ENCODE data around the gene TRUB1. TPM values are rescaled to one million over a fixed set of nuclear protein-coding genes. Genes with fewer than 3 reads are reported as not detected.

TRUB1 gene
- total RNA-seq, 1 experiment from 2014 or later = 30.4 TPM

- BruUV-seq (replicated peaks) = no TSS peak
- Histone ChIP-seq H3K27ac (ENCODE audit: low read length) (no peak overlapping the region), H3K4me3 (ENCODE audit: low read depth in 2 of 2, low read length in 2 of 2) (no peak overlapping the region), H3K4me1 (ENCODE audit: control insufficient read depth, insufficient read depth, low read length) (no peaks in the 10 kb centered on the region), H3K27me3 (ENCODE audit: control insufficient read depth, insufficient read depth, low read length) (no peaks in the 10 kb centered on the region), H3K36me3 (ENCODE audit: control insufficient read depth, insufficient read depth, low read length) (no peaks in the 10 kb centered on the region), H3K9me3 (ENCODE audit: control insufficient read depth, insufficient read depth, low read depth, low read length) (no peaks in the 10 kb centered on the region)
- intact Hi-C loops (cut with micrococcal nuclease; ENCODE audit: unreplicated experiment) = no loop called here
- ChIA-PET POLR2A (no interaction called here), CTCF (interaction anchor here (0.6 to 0.7 kb wide), 3 partner anchors 8 to 1012 kb away, joined by 3 to 4 read pairs (median 3); no protein-coding TSS in a partner anchor)
- no peak for TF ChIP-seq TCF7L2 (IDR thresholded peaks at IDR 0.05; ENCODE audit: low read depth, low read length)
- DNase-seq (ENCODE audit: low read depth, low spot score) (no peak), ATAC-seq (no peak)
- in situ Hi-C loops (cut with HindIII; ENCODE audit: low pct_unique_long_range_greater_than_20kb, low sequenced_read_pairs) = no loop called here
Observed at GRCh38 chr10:115026056-115026745, 88.2 kb downstream of the TRUB1 start.

DNA sequence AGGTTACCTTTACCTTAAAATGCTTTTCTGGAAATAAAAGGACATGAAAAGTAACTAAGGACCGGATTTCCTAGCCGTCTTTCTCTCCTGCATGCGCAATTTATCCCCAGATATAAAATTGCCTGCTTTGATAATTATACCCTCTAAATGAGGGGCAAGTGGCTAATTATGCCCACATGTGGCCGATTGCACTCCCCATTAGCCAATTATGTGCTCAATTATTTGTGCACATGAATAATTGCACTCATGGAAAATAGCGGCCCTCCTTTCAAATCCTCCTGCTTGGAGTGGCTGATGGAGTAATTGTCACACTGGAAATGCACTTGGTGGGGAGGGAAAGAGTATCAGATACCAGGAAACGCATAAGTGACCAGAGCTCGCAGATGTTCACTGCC, 88.7 kb downstream of the TRUB1 start:
- H3K27ac ChIP-seq (ENCODE audit: low read length) = no peak overlapping the region
- in situ Hi-C loops (cut with HindIII; ENCODE audit: low pct_unique_long_range_greater_than_20kb, low sequenced_read_pairs) = no loop called here

More for the DNA sequence above, 88.7 kb downstream of the TRUB1 start:
- TF ChIP-seq, protein P1, sequence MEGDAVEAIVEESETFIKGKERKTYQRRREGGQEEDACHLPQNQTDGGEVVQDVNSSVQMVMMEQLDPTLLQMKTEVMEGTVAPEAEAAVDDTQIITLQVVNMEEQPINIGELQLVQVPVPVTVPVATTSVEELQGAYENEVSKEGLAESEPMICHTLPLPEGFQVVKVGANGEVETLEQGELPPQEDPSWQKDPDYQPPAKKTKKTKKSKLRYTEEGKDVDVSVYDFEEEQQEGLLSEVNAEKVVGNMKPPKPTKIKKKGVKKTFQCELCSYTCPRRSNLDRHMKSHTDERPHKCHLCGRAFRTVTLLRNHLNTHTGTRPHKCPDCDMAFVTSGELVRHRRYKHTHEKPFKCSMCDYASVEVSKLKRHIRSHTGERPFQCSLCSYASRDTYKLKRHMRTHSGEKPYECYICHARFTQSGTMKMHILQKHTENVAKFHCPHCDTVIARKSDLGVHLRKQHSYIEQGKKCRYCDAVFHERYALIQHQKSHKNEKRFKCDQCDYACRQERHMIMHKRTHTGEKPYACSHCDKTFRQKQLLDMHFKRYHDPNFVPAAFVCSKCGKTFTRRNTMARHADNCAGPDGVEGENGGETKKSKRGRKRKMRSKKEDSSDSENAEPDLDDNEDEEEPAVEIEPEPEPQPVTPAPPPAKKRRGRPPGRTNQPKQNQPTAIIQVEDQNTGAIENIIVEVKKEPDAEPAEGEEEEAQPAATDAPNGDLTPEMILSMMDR (IDR thresholded peaks at IDR 0.05) = no peak
- TF ChIP-seq SIN3A (IDR thresholded peaks at IDR 0.05; ENCODE audit: borderline replicate concordance, insufficient read depth, low read depth, low read length) (no peak), TCF7L2 (IDR thresholded peaks at IDR 0.05; ENCODE audit: low read depth, low read length) (no peak), REST (IDR thresholded peaks at IDR 0.05; ENCODE audit: insufficient read depth in 1 of 2, low read depth in 2 of 2, low read length in 1 of 2) (no peak), POLR2AphosphoS5 (IDR thresholded peaks at IDR 0.05; ENCODE audit: low read depth, low read length) (no peak)
- Histone ChIP-seq H3K4me3 (ENCODE audit: low read depth in 2 of 2, low read length in 2 of 2) (no peak overlapping the region), H3K9me3 (ENCODE audit: control insufficient read depth, insufficient read depth, low read depth, low read length) (no peaks in the 10 kb centered on the region), H3K36me3 (ENCODE audit: control insufficient read depth, insufficient read depth, low read length) (no peaks in the 10 kb centered on the region), H3K27me3 (ENCODE audit: control insufficient read depth, insufficient read depth, low read length) (no peaks in the 10 kb centered on the region), H3K4me1 (ENCODE audit: control insufficient read depth, insufficient read depth, low read length) (no peaks in the 10 kb centered on the region)
- ChIA-PET CTCF (interaction anchor here (0.6 kb wide), 1 partner anchor 148 kb away, joined by 3 read pairs; no protein-coding TSS in a partner anchor), POLR2A (no interaction called here)
- ATAC-seq (no peak), DNase-seq (ENCODE audit: low read depth, low spot score) (no peak)
- no TSS peak for BruUV-seq (replicated peaks)
- intact Hi-C loops (cut with micrococcal nuclease; ENCODE audit: unreplicated experiment) = no loop called here

Other genes with a start within 250 kb of the TRUB1 start
- gene FHIP2A, start 116.4 kb upstream of the TRUB1 start, total RNA-seq (2021; ENCODE audit: unreplicated experiment) = 32.6 TPM
- gene ATRNL1, start 155.2 kb downstream of the TRUB1 start, total RNA-seq (2021; ENCODE audit: unreplicated experiment) = 17.1 TPM

Measured in Panc1 (cell line).